Measurements from ENCODE around the gene PTPRT.

The PTPRT gene

DNA sequence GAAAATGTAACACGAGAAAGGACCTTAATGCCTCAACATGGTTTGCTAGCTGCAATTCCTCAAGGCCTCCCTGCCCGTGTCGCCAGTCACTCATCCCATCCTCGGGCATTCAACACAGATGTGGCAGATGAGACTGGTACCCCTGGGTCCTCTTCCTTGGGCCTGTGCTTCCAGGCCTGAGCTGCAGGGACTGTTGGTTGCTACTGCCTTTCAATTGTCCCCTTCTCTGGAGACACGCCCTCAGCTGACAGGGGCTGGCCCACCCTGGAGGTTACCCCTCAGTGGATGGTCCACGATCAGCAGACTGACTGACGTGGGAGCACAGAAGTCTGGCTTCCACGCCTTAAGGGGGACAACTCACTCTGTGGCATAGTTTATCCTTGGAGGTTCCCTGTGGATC is 1076.5 kb downstream of the PTPRT start:
- DNase-seq (ENCODE audit: low read depth): no peak

DNA sequence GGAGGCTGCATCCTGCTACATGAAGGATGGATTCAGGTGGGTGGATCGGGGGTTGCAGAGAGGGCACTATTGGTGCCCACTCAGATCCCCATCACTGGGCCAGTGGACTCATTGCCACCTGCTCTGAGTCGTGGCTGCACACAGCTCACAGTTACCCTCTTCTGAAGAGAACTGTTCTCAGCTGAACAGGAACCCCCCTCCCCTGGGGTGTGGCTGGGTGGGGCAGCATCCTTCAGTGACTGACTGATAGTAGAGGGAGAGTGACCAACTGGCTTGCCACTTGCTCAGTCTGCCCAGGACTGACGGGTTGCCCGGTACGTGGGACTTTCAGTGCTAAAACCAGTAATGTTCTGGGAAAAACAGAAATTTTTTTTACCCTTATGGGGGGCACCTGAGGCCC is 1077.5 kb downstream of the PTPRT start:
- DNase-seq (ENCODE audit: low read depth): no peak

DNA sequence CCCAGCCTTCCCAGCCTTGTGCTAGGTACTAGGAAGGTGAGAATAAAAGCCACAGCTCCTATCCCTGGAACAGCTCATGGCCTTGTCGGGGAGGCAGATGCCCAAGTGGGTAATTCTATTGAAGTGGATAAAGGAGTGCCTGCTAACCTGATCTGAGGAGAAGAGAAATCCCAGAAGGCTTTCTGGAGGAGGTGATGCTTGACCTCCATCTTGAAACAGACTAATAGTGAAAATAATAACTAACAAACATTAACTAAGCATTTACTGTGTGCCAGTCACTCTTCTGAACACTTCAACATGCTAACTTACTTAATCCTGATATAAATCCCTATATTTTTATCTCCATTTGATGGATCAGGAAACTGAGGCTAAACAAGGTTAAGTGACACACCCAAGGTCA is 1078.4 kb downstream of the PTPRT start:
- DNase-seq (ENCODE audit: low read depth): no peak

DNA sequence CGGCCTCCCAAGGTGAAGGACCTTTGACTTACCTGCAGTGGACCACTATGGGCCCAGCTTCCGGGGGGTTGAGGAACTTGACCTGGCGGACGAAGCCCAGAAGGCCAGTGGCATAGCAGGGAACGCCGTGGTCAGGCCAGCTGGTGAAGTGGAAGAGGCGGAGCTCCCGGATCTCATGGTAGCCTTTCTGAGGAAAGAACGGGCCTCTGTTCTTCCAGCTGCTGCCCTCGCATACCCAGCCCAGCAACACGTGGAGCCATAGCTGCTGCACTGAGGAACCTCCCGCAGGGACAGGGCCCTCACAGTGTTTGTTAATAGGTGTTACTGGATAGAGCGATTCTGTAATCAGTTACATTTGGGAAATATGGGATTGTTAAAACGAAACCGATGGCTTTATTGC is 1079.4 kb downstream of the PTPRT start:
- no peak for DNase-seq (ENCODE audit: low read depth)

DNA sequence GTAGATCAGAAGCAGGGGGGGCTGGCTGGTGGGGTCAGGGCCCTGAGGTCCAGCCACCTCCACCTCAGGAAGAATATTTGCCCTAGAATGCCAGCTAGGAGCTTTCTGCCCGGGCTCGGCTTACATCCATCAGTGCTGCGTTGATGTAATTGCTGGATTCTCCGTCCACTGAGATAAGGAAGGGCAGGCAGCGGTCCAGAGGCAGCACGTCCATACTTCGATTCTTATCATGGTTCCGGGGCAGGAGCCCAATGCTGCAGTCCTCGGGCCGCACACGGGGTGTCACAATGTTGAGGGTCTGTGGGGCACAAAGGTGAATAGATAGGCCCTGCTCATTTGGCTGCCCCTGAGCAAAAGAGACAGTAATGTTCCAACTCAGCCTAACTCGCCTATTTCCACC is 1087.7 kb downstream of the PTPRT start:
- DNase-seq (ENCODE audit: low read depth): no peak

DNA sequence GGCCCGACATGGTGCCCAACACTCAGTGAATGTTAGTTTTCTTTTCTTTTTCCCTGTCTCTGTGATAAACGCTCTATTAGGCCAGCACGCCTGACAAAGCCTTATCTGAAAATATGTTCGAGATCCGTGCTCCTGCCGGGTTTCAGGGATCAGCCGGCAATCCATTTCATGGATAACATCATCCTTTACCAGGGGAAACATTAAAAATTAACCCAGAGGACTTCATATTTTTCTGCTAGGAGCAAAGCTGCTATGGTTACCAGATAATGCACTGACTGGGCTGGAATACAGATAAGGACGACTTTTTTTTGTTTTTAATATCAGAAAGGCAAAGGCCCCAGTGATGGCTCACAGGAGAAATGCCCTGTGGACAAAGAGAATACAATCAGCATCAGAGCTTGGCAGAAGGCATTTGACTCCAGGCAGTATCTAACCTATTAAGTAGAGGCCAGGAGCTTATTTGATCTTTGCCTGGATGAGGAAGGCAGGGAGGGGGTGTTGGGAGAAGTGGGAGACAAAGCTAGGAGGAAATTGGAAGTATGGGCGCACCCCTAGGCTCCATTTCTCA is 1089.5 kb downstream of the PTPRT start:
- no peak for DNase-seq (ENCODE audit: low read depth)

DNA sequence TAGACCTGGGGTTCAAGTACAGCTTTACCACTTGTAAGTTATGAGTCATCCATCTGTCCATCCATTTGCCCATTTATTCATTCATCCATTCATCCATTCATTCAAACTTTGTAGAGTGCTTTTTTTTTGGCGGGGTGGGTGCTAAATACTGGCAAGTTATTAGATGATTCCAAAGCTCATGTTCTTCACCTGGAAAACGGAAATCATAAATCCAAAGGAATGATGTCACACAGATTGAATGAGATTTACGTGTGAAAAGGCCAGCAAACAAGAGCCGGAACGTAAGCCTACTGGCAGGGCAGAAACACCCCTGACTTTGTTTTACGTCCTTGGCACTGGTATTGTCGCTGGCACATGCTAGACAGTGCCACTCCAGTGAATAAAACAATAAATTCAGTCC is 1090.6 kb downstream of the PTPRT start:
- DNase-seq (ENCODE audit: low read depth): no peak

DNA sequence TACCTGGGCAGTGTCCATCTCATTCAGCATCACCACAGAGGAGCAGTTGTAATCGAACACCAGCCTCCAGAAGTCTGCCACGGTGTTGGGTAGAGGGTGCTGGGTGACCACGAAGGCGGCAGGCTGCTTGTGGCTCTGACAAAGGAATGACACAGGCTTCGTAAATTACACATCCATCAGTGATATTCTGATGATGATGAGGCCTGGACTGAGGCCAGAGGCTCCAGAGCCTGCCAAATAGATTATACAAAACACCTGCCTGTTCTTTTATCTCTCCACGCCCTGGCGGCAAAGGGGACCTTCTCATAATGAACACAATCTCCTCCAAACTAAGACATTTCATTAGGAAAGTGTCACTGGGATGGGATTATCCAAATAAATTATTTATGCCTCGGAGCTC is 1091.3 kb downstream of the PTPRT start:
- DNase-seq (ENCODE audit: low read depth): no peak

DNA sequence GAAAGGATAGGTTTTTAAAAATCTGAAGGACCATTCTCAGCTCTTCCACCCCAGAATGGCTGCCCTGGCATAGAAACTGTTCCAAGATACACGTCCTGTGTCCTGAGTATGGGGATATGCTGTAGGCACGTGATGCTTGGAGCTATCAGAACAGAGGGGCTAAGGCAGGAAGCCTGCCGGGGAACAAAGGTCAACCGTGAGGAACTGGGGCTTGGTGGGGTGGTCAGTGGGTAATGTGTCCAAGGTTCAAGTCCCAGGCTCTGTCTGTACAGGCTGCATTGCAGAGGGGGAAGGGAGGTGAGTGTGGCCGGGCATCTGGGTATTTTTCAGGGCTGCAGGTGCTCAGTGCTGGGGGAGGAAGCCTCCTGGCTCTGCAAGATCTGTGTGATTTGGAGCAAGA is 1092.0 kb downstream of the PTPRT start:
- no peak for DNase-seq (ENCODE audit: low read depth)

DNA sequence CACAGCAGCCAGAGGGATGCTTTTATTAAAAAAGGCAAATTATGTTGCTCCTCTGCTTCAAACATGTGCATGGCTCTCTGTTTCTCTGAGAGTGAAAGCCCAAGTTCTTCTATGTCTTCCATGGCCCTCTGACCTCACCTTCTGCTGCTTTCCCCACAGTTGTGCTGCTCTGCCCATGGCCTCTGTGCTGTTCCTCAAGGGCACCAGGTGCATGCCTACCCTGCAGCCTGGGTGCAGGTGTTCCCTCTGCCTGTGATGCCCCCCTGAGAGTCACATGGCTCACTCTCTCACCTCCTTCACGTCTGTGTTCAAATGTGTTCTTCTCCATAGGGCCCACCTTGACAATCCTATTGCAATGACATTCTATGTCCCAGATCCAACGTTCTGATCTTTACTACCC is 1094.5 kb downstream of the PTPRT start:
- DNase-seq (ENCODE audit: low read depth): no peak

DNA sequence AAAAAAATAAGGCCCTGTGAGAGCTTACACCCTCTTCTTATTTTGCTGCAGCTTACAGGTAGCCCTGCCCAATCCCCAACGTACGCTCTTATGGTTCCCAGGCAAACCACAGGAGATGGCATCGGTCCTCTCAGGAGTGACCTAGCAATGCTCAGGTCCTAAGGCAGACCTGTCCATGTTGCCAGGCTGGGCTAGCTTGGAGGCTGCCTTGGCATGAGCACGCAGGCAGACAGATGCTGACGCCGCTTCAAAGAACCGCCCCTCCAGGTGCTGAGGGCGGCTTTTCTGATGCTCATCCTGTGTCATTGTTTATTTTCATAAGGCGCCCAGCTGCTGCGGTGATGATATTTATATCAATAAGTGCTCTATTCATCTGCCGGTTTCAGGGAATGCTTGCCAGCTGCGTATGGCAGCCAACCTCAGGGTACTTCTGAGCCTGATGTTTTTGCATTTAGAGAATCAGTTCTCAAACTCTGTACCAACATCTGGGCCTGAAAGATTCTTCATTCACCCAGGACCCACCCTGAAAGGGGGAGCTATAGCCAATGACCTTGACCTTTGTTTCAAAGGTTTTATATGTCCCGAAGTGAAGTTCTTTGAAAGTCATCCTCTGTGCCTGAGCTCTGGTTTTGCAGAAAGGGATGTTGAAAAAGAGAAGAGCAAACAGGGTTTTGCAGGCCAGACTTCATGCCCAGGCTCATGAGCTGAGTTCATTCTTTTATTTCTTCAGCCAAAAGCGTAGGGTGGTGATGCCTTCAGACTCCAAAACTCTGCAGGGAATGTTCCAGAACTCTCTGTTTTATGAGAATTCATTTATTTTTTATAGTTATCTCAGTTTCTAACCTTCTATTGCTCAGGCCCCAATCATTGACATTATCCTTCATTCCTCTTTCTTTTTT is 1095.9 kb downstream of the PTPRT start:
- no peak for DNase-seq (ENCODE audit: low read depth)

DNA sequence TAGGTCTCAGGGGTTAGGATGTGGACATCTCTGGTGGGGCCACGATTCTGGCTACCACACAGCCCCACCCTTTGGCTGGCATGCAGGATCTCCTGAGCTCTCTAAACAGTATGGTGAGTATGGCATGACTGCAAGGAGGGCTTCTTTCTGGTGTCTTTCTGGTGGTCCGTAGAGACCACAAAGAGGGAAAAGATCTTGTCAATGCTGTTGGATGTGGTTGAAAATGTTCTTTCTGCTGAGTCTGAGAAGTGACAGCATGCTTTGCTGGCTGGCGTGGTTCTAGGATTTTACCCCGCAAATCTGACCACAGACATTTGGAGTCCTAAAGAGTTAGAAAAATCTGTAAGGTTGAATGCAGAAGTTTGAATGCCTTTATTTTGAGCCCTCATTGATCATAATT is 1096.7 kb downstream of the PTPRT start:
- no peak for DNase-seq (ENCODE audit: low read depth)

DNA sequence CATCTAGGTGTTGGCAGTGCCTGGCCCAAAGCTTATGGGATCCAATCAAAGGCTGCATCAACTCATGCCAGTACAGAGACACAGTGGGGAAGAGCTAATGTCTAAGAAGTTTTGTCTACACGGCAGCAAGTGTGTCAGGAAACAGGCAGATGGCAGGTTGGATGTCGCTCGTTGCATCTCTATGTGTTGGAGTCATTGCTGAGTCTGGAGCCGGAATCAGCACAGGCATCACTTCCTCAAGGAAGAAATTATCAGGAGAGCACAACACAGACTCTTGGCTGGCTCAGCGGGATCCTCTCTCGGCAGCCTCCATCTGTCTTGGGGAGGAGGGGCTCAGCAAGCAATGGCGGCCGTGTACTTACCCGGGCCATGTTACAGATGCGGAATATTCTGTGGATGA is 1104.3 kb downstream of the PTPRT start:
- DNase-seq (ENCODE audit: low read depth): no peak

DNA sequence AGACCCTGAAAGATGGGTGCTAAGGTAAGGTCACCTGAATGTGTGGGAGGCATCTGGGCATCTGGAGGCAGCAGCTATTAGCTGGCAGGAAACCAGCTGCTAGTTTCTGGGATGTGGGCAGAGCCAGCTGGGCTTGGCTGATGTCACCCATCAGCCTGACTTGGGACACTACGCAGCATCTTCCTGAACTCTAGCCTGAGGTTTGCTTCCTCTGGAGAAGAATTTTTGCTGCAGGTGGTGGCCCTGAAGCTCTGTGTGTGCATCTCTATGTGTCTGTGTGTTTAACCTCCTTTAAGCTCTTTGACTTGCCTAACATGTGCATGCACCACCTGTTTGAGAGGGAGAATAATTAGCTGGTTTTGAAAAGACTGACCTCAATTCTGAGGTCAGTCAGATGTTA is 1106.4 kb downstream of the PTPRT start:
- DNase-seq (ENCODE audit: low read depth): no peak

DNA sequence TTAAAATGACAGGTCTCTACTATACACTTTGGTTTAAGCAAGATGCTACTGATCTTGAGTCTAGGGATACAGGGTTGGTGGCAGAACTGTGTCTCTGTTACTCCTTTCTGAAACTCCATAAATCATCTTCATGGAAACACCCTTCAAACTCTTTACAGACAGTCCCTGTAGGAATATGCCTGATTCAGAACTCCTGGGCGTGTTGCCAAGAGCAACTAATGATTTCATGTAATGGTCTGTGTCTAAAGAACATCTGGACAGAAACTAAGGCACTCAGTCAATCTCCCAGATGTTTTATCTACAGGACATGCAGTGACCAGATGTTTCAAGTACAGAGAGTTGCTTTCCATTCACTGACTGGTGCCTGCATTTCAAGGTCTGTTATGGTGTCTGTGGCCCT is 1107.1 kb downstream of the PTPRT start:
- no peak for DNase-seq (ENCODE audit: low read depth)

DNA sequence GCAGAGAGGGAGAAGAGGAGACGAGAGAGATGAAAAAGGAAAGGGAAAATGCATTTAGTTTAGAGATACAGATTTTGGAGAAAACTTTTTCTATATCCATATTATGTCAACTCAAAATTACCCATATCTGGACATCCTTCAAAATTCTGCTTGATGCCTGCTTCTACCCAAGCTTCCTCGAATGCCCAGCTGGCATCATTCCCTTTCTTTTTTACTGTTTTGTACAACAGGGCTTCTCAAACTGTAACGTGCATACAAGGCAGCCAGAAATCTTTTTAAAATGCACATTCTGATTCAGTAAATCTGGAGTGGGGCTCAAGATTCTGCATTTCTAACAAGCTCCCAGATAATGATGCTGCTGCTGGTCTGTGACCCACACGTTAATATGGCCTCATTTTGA is 1108.8 kb downstream of the PTPRT start:
- DNase-seq (ENCODE audit: low read depth): no peak

DNA sequence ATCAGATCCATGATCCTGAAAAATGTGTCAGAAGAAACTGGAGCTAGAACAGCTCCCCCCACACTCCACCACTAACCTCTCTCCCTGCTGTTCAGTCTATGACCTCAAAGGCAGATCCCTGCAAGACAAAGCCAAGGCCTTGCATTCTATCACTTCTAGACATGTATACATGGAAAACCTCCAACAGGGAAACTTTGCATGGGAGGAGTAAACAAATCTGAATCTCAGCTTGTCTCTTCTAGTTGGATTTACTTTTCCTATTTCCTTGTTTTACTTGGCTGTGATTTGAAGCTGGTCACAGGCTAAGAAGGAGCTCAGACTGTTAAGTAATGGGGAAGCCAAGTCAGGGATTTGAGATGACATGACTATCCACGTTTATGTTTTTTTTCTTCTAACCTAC is 1114.8 kb downstream of the PTPRT start:
- DNase-seq (ENCODE audit: low read depth): no peak

DNA sequence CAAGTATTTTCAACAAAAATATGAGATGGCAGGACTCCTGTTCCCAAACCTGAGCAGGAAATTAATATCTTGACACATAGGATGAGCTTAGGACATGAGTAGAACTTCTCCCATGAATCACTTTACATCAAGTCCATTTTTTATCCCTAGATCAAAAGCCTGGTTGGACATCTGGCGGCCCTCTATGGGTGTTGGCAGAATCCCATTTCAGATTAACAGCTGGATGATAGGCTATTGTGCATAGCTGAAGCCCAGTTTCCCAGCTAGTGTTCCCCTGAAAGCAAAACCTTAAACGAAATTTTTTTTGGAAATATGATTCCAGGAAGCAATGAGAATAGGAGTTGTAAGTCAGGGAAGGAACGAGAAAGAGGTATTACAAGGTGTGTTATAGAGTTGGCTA is 1122.1 kb downstream of the PTPRT start:
- DNase-seq (ENCODE audit: low read depth): no peak

DNA sequence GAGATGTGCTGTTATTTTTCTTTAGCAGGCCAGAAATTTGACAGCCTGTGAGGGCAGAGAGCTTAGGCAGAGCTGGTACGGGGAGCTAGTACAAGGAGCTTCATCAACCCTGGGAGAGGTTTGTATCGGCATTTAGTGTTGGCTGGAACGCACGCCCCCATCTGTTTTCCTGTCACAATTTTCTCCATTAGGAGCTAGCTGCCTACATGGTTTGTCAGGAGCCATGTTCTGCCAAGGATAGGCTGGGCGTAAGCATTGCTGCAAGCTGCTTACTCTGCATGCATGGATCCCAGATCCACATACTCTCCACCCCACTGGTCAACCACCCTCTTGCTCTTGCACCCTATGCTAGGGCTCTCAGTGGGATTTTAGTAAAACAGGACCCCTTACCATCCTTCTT is 1122.5 kb downstream of the PTPRT start:
- no peak for DNase-seq (ENCODE audit: low read depth)

DNA sequence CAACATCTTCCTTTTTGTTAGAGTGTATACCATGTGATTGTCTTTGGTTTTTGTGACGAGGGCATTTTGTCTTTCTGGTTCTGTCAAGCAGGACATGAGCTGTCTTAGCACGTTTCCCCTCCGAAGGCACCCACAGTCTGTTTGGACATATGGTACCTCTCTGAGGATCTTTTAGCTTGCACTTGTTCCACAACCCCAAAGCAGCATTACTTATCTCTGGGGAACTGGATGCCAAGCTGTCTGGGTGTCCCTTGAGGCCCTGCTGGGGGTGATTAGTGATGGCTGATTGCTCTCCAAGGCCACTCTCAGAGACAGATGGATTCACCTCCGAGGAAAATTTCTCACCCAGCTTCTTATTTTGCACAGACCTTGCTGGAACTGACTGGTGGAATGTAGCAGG is 1126.6 kb downstream of the PTPRT start:
- no peak for DNase-seq (ENCODE audit: low read depth)

DNA sequence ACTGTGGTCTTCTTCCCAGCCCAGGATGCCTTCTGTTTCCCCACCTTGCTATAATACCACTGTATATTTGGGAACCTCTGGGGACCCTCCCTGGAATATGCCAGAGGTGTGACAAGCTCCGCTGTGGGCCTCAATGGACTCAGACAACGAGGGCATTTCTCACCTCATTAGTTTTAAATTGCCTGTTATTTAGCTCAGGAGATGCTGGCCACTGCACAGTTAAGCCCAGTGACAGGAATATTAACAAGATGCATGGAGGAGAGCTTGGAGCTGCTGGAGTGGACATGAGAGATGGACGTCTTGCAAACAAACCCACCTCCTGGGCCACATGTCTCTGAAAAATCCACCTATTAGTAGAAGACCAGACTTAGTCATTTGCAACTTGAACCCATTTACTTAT is 1136.4 kb downstream of the PTPRT start:
- no peak for DNase-seq (ENCODE audit: low read depth)

DNA sequence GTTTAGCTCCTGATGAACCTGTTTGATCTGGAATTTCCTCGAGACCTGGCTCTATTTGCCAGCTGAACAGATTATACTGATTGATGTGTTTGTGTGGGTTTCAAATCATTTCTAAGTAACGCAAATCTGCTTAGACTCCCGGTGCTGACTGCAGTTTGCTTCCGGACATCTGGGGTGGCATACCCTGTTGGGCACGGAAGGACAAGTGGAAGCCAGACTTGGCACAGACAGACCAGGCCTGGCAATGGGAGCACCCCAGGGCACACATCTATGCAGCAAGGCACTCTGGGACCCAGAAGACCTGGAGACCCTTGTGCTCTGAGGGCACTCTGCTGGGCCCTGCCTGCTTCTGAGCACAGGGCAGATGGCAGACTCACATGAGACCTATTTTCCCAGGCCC is 1137.8 kb downstream of the PTPRT start:
- DNase-seq (ENCODE audit: low read depth): no peak

DNA sequence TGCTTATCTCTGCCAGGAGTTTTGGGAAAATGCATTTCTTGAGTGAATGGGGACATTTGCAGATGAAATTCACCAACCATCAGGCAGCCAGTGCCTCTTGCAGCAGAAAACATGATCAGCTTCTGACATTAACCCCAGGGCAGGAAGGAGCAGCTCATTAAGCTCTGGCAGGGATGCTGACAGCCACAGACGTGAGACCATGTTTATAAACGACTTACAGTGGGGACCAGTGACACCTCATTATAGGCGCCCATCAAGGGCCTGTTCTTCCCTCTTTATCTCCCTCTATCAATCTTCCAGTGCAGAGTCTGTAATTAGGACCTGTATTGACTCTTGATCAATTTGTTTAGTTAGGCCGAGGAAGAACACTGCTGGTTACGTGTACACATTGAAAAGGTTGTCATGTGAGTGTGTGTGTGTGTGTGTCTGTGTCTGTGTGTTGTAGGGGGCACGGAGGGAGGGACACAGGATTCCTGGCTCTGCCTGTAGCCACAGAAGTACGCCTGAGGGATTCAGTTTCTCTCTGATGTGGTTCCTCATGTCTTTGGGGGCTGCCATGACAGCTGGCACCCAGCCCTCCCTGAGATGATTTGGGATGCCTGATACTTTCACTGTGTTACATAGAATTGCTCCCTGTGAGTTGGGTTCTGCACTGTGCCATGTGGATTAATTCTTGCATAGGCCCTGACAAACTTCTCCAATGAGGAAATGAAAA is 1143.2 kb downstream of the PTPRT start:
- DNase-seq (ENCODE audit: low read depth): no peak
